GM20431 (cell line): ENCODE results near the gene TXLNB.

Experiments
- in situ Hi-C: fragments of 300-500 bp; cut with MseI, MboI; formaldehyde crosslinking; loops from one replicate; pipeline ENCODE4 v1.15.0; 2020; ENCODE audit warnings: low sequenced_read_pairs; ENCODE audit not compliant: unreplicated experiment

TXLNB gene

DNA sequence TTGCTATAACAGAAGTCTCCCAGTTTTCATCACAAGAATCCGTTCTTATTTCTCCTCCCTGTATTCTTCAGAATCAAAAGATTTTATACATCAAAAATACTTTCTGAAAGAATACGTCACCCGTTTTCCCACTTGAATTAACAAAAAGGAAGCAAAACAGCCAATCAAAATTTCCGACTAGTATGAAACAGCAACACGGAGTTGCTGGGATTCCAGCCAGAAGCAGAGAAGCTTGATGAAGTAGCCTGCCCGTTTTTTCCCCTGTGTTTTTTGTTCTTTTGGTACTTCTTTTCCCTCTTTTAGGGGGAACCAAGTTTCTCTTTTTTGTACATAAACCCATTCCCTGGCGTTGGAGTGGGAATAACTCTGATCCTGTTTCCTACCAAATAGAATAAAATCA lies 14.6 kb downstream of the TXLNB start:
- in situ Hi-C loops, result no loop called here

DNA sequence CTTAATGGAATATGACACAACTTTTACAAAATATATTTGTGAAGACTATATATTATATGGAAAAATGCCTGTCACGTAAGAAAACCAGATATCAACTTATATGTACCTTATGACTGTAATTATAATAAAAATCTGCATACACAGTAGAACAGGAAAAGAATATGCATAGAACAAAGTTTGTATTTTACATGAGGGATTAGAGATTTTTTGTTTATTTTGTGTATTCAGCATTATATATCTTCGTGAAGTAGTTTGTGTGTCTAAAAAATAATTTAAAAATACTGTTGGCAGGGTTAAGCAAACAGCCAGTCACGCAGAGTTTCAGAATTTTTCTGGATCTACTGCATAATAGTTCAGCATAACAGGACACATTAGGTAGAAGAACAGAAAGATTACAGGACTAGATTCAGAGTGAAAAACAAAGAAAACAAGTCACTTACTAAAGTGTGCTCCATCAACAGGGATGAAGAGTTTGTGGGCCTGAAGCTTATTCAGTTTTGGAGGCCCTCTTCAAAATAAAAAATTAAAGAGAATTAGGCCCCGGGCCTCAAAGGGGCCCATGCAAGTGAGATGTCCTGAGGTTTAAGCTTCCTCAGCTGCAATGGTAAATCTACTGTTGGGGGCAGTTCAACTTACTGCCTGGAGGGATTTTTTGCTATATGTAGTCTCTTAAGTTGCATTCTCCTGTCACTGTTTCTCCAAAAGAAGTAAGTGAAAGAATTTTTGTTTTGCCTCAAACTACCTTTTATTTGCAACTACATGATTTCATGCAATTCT lies 16.3 kb downstream of the TXLNB start:
- in situ Hi-C loops, result no loop called here

DNA sequence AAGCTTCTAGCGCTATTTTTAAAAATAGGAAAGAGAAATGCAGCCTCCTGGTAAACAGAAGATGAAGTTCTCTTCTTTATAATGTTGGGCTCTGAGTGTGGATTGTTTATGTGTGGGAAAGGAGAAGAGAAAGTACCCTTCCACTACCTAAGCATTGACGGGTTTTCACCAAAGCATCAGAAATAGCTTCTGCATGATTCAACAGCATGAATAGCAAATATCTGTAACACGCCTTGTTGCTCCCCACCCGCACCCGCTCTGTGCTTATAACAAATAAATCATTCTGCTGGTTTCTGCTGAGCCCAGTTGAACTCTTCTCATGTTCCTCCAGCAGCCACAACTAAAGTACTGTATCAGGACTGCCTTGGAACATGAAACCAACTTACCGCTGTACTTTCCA lies 20.7 kb downstream of the TXLNB start:
- in situ Hi-C loops, result no loop called here

DNA sequence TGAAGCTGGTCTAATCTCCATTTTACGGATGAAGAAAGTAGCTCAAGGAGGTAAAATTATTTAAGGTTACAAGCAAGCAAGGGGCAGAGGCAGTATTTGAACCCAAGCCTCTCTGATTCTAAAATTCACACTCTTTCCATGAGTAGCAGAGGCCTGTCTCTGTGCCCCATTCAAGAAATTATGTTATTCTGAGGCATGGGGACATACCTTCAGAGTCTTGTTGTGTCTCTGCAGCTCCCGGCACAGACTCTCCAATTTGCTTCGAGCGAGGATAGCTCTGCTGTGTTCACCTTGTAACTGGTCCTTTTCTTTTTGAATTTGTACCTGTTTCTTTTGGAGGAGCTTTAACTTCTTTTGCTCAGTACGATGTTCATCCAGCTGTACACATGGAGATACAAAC lies 21.5 kb downstream of the TXLNB start:
- in situ Hi-C loops, result no loop called here

DNA sequence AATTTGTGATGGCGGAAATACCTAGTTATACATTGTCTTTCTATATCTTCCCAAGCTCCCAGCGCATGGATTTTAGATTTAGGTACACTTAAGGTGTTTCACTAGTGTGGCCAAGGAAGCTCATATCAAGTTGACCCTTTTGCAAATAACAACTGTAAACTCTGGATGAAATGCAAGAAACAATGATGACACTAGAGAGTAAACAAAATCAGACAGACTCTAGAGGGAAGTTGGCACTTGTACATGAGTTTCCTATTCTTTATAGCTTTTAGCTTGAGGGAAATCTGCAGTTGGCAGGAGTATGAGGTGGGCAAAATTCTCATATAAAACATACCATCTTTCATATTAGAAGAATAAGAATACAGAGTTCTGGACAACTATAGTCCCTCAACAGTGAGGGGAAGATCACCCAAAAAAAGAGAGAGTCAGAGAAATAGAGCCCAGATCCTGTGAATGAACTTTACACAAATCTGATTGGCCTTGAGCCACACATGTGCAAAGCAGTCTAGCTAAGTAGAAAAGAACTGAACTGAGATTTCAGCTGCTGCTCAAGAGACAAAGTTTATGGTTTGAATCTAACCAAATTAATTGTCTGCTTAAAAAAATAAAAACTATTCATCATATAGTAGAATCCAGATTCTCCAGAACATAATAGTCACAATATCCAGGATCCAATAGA lies 26.1 kb downstream of the TXLNB start:
- in situ Hi-C loops, result no loop called here

DNA sequence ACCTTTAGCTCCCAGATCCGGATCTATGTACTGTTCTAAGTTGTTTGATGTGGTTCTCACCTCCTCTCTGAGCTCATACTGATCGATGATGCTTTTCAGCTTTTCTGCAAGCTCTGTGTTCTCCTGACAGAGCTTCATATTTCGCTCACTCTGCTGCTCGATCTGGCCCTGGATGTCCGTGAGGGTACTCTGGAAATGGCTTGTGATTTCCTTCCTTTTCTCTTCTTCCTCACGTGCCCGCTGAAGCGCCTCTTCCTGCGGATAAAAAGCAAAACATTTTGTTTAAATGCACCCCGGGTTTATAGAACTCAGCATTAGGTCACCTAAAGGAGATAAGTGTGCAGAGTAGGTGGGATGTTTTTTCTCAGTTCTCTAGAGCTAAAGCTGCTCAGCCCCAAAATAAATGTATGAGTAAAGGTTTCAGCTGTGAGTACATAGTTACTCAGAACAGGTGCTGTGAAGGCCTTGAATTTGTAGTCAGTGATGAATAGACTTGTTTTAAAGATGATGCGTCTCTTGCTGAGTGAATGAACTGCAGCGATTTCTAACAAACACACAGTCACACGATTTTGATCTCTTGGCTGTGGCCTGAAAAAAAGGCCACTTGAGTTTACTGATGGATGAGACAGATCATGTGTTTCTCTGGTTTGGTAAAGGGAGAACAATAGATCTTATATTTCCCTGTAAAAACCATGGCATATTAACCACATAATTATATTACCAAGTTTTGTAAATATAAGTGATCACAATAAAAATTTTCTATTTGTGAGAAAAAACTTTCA lies 29.1 kb downstream of the TXLNB start:
- in situ Hi-C loops, result no loop called here

DNA sequence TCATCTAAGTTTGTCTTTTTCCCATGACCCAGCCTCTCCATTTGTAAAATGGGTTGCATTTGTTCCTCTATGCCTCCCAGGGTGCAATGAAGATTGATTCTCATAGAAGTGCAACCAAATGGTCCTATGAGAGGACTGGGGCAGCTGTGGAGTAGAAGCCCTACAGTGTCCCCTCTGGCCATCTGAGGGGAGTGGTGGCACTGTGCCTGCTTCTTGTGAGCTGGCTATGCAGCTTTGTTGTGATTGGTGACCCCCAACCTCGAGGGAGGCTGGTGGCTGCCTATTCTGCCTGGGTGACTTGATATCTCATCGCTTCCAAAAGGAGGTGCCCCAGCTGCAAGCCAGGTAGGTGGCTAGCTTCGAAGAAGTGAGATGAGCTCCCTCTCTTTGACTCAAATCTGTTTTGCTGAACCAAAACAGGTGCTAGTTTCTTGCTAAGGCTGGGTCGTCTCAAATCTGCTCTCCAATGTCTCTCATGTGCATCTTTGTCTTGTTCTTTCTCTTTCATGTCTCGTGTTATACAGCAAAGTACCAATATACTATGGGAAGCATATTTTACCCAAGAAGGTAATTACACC lies 33.9 kb downstream of the TXLNB start:
- in situ Hi-C loops, result no loop called here

DNA sequence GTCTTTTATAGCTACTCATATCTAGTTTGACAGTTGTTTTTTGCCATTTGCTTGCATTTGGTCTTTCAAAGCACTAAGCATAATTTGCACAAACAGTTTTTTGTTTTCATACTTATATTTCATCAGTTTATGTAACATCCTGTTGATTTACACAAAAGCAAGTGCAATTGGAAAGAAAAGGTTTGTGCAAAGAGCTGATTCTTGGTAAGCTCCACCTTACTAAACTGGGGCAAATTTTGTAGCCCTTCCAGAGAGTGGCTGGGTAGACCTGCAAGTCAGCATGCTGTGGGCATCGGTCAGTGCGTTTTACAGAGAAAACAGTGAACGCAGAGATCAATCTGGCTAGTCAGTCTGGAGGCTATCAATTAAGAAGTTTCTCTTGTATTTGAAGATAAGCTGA lies 34.5 kb downstream of the TXLNB start:
- in situ Hi-C loops, result no loop called here

DNA sequence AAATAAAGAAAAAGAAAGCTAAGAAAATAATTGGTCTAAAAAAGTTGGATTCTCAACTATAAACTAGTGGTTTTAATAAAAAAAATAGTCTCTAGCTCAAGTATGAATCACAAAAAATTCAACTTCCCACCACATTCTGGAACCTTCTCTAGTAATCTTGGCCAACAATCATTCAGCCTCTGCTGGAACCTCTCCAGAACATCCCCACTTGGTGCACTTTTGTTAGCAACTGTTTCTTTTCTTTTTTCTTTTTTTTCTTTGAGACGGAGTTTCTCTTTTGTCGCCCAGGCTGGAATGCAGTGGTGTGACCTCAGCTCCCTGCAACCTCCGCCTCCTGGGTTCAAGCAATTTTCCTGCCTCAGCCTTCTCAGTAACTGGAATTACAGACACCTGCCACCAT lies 35.7 kb downstream of the TXLNB start:
- in situ Hi-C loops, result no loop called here

DNA sequence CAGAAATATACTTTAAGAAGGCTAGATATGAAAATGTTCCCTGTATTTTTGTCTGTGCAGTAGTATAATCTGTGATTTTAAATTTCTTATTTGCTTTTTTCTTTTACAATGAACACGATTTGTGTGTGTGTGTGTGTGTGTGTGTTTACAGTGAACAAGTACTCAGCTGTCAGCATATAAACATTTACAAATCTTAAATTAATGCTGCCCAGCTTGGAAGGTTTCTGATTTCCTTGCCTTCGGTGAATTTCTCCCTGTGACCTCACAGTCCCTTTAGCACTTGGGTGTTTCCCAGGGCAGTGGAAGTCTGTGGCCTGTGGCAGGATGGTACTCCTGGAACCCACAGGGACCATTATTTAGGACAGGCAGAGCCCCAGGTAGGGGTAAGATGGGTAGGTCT lies 37.6 kb downstream of the TXLNB start:
- in situ Hi-C loops, result no loop called here

DNA sequence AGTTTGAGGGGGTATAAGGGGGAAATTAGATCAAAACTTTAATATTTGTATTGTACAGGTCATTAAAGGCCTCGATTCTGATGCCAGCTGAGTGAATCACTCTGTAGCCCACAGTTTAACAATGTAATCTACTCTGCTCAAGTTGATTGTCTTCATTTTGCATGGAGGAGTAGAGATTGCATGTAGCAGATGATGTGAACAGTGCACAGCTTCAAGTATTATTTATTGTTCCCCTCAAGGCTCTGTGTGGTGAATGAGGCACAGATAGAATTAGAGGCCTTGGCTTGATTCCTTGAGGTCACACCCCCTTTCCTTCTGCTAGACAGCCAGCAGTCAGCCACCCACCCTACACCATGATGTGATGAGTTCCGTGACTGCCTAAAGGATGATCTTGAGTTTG lies 38.1 kb downstream of the TXLNB start:
- in situ Hi-C loops, result no loop called here

DNA sequence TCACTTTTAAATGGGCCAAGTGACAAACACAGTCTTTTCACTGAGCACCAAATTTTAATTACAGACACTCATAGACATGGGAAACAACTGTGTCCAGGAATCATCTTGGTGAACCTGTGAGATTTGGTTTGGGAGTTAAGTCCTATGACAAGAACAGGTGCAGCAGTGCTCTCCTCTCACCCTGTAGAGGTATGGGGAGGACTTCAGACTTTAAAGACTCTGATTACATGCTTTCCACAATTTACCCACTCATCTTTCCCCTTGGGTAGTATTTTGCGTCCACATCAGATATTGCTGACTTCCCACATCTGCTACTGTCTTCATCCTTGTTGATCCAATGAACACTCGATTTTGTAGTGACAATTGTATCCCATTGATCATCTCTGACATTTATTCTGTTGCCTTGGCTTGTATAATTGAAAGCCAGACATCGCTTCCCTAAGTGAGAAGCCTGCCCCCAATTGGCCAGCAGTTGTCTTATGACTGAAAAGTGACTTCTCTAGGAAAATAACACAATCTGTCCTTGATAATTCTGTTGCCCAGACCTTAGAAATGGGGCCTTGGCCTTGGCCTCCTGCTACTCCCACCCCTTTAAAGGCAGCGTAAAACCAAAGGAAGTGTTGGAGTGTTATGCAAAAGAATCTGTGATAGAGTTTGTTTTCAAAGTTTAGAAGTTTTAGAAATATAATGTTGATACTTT lies 40.0 kb downstream of the TXLNB start:
- in situ Hi-C loops, result no loop called here

DNA sequence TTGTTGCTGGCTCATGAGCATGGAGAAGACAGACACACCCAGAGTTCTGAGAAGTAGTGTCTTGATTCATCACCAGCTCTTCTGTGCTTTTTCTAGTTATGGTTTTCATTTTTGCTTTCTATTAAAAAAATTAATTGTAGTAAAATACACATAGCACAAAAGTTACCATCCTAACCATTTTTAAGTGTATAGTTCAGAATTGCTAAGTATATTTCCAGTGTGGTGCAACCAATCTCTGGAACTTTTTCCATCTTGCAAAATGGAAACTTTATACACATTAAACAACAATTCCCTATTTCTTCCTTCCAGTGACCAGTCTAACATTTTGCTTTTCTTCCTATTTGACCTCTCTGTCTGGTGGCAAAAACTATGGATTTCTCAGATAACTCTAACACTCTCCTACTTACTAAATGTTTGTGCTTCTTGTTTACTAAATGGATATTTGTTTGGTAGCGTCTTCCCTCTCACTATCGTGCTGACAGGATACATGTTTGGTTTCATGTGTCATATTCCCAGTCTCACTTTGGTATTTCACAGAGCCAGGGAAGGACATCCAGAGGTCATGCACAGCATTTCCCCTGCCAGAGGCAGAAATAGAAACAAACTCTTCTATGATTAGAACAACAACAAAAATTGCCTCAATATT lies 40.6 kb downstream of the TXLNB start:
- in situ Hi-C loops, result no loop called here

DNA sequence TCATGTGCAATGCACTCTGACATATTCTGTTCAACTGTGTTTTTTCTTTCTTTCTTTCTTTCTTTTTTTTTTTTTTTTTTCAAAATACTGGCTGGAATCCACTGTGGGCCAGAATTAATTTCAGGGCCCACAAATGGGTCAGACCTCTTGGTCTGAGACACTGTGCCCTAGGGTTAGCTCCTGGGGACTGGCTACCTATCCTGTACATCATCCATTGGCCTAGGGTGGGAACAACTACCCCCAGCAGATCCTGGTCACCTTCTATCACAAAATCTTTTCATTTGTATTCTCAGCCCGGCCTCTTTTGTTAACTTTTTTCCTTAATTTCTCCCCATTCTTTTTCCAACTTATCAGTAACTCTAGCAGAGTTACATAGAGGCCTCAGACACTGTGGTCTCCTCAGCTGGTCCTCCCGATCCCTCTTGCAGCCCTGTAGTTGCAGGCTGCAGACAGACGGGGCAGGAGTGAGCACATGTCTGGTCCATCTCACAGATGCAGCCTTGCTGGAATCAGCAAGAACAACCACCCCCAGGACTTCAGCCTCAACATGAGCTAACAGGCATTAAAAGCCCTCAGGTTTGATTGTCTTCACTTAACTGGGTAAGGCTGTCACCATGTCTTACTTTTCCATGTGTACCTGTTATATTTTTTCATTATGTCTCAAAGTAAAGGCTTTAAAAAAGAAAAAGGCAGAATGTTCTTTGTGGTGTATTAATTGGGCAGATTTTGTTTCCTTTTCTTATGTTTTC lies 41.3 kb downstream of the TXLNB start:
- in situ Hi-C loops, result no loop called here

DNA sequence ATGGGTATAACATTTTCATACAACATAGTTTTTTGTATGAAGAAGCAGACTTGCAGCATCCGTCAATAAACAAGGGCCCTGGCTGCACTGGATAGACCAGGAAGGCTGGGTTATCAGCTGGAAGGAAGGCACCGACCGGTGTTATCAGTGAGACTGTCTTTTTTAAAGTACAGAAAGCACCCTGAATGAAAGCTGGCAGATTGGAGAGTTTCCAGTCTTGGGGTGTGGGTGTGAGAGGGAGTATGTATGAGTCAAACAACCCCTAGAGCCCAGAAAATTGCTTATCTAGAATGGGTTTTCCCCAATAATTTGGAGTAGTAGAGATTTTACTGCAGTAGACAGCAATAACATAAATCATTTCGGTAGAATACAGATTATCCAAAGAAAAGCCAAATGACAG lies 42.4 kb downstream of the TXLNB start:
- in situ Hi-C loops, result loop anchor here (25.0 kb wide), 1 partner anchor 113 kb away; the partner anchor contains the start of gene CITED2

DNA sequence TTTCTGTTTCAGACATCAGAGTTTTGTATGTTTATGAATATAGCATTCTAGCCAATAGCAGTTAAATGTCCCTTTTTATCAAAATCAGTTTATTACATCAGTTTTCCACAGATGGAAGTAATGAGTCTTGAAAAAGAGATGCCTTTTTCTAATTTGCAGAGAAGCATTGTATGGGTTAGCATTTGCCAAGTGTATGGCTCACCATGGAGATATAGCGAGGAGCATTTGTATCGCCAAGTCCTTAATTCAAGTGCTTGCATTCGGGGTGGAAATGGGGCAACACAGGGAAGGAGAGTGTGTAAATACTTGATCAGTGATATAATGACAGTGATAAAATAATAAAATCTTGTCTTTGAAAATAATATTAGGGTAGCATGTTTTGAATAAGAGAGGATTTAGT lies 42.9 kb downstream of the TXLNB start:
- in situ Hi-C loops, result loop anchor here (25.0 kb wide), 1 partner anchor 113 kb away; the partner anchor contains the start of gene CITED2

DNA sequence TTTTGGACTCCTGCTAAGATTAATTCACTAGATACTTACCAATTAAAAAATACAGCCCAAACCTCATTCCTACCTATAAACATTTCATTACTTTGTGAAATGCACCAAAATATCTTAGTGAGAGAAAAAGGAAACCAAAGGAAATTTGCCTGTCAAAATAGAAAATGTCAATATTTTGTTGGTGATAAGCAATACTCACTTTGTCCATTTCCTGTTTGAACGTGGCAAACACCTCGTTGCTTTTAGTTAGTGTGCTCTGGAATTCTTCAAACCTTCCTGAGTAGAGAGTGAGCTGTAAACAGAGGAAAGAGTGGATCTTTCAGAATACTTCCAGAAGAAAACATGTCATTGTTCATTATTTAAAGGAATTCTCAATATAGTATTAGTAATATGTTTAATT lies 44.2 kb downstream of the TXLNB start:
- in situ Hi-C loops, result loop anchor here (25.0 kb wide), 1 partner anchor 115 kb away; the partner anchor contains the start of gene CITED2

DNA sequence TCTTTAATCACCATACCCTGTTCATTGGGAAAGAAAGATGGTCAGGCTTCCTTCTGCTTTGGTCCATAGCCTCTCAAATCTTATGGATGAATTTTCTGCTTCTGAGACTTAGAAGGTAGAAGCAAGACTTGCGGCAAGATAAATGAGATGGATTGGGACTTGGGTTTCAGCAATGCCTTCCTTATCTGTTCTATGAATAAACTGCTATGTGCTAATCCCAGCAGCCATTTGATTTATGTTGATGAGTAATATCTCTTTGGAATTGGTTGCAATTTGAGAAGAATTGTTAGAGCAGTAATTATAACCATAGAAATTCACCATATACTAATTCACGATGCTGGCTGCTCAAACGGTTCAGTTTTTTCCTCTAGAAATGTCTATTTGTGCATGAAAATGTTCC lies 48.3 kb downstream of the TXLNB start:
- in situ Hi-C loops, result loop anchor here (25.0 kb wide), 1 partner anchor 119 kb away; the partner anchor contains the start of gene CITED2
